H9 (cell line): ENCODE data around the gene PIP4K2A. TPM values are rescaled to one million over a fixed set of nuclear protein-coding genes. Genes with fewer than 3 reads are reported as not detected.

Source experiments
- DNase-seq: peaks from one replicate; pipeline ENCODE4 v3.0.0-alpha.2; 2017
- H2AFZ ChIP-seq: one replicate; pipeline ENCODE4 v1.6.1; 2013; ENCODE audit warnings: mild to moderate bottlenecking, low read length, control low read depth, moderate library complexity
- H2AK5ac ChIP-seq: 2 replicates; pipeline ENCODE4 v1.6.1; 2013; ENCODE audit warnings: low read length, control low read depth, mixed read lengths; ENCODE audit not compliant: insufficient read length
- H2BK120ac ChIP-seq: one replicate; pipeline ENCODE4 v1.6.1; 2013; ENCODE audit warnings: low read depth, mild to moderate bottlenecking, low read length, control low read depth, inconsistent platforms; ENCODE audit not compliant: poor library complexity, severe bottlenecking
- H2BK12ac ChIP-seq: 2 replicates; pipeline ENCODE4 v1.6.1; 2013; ENCODE audit warnings: low read length, control low read depth, mixed read lengths, low read depth; ENCODE audit not compliant: insufficient read length
- H2BK15ac ChIP-seq: 2 replicates; pipeline ENCODE4 v1.6.1; 2013; ENCODE audit warnings: low read depth, low read length, control low read depth
- H2BK20ac ChIP-seq: one replicate; pipeline ENCODE4 v1.6.1; 2013; ENCODE audit warnings: low read depth, mild to moderate bottlenecking, low read length, control low read depth, inconsistent platforms; ENCODE audit not compliant: poor library complexity, severe bottlenecking
- H2BK5ac ChIP-seq: 2 replicates; pipeline ENCODE4 v1.6.1; 2013; ENCODE audit warnings: low read length, control low read depth, mixed read lengths; ENCODE audit not compliant: insufficient read length
- H3K14ac ChIP-seq: 2 replicates; pipeline ENCODE4 v1.6.1; 2013; ENCODE audit warnings: low read length, control low read depth; ENCODE audit not compliant: insufficient read depth
- H3K18ac ChIP-seq: 2 replicates; pipeline ENCODE4 v1.6.1; 2013; ENCODE audit warnings: low read depth, mild to moderate bottlenecking, mixed read lengths, low read length, control low read depth; ENCODE audit not compliant: insufficient read length
- H3K23ac ChIP-seq: 2 replicates; pipeline ENCODE4 v1.6.1; 2013; ENCODE audit warnings: low read length, control low read depth, mixed read lengths, low read depth; ENCODE audit not compliant: insufficient read length
- H3K23me2 ChIP-seq: 2 replicates; pipeline ENCODE4 v1.6.1; 2013; ENCODE audit warnings: low read depth, mild to moderate bottlenecking, mixed read lengths, low read length, control low read depth; ENCODE audit not compliant: insufficient read length, poor library complexity, severe bottlenecking
- H3K27ac ChIP-seq: 2 replicates; pipeline ENCODE4 v1.5.1; 2013; ENCODE audit warnings: low read length, control low read depth, mixed read lengths, low read depth; ENCODE audit not compliant: insufficient read length
- H3K27me3 ChIP-seq: 2 replicates; pipeline ENCODE4 v1.6.1; 2013; ENCODE audit warnings: low read length, control low read depth, inconsistent platforms; ENCODE audit not compliant: insufficient read depth
- H3K4ac ChIP-seq: 2 replicates; pipeline ENCODE4 v1.6.1; 2013; ENCODE audit warnings: low read depth, mild to moderate bottlenecking, control low read depth, inconsistent platforms, low read length, moderate library complexity
- H3K4me1 ChIP-seq: 2 replicates; pipeline ENCODE4 v1.6.1; 2013; ENCODE audit warnings: low read length, control low read depth, inconsistent platforms; ENCODE audit not compliant: insufficient read depth
- H3K4me2 ChIP-seq: 2 replicates; pipeline ENCODE4 v1.6.1; 2013; ENCODE audit warnings: low read length, control low read depth, mixed read lengths; ENCODE audit not compliant: insufficient read length, insufficient read depth
- H3K56ac ChIP-seq: 2 replicates; pipeline ENCODE4 v1.6.1; 2013; ENCODE audit warnings: low read depth, mild to moderate bottlenecking, mixed read lengths, low read length, control low read depth; ENCODE audit not compliant: insufficient read length
- H3K79me1 ChIP-seq: 2 replicates; pipeline ENCODE4 v1.6.1; 2013; ENCODE audit warnings: low read depth, mild to moderate bottlenecking, moderate library complexity, low read length, control low read depth, inconsistent platforms; ENCODE audit not compliant: insufficient read depth, poor library complexity, severe bottlenecking
- H3K79me2 ChIP-seq: 2 replicates; pipeline ENCODE4 v1.6.1; 2013; ENCODE audit warnings: low read length, control low read depth, inconsistent platforms; ENCODE audit not compliant: insufficient read depth
- H3K9ac ChIP-seq: 2 replicates; pipeline ENCODE4 v1.6.1; 2013; ENCODE audit warnings: low read length, control low read depth, mixed read lengths; ENCODE audit not compliant: insufficient read length; ENCODE audit errors: extremely low read depth
- H3K9me3 ChIP-seq: one replicate; pipeline ENCODE4 v1.6.1; 2013; ENCODE audit warnings: low read depth, low read length, inconsistent platforms; ENCODE audit not compliant: control insufficient read depth
- H3T11ph ChIP-seq: one replicate; pipeline ENCODE4 v1.6.1; 2013; ENCODE audit warnings: mild to moderate bottlenecking, low read length, control low read depth, inconsistent platforms
- H4K20me1 ChIP-seq: one replicate; pipeline ENCODE4 v1.6.1; 2013; ENCODE audit not compliant: control insufficient read depth, insufficient read length, insufficient read depth
- H4K5ac ChIP-seq: 2 replicates; pipeline ENCODE4 v1.6.1; 2013; ENCODE audit warnings: low read depth, mild to moderate bottlenecking, mixed read lengths, low read length, control low read depth; ENCODE audit not compliant: insufficient read length
- H4K8ac ChIP-seq: replicated peaks from 2 replicates; pipeline ENCODE4 v1.6.1; 2013; ENCODE audit warnings: low read length, control low read depth, mixed read lengths, low read depth; ENCODE audit not compliant: insufficient read length
- H4K91ac ChIP-seq: 2 replicates; pipeline ENCODE4 v1.6.1; 2013; ENCODE audit warnings: low read depth, mild to moderate bottlenecking, moderate library complexity, mixed read lengths, low read length, control low read depth; ENCODE audit not compliant: insufficient read length
- H3K27ac Mint-ChIP-seq, 3 experiments: 2 replicates in 2 of 3; 3 replicates in 1 of 3; pipeline ENCODE4 v1.8.0; 2020 to 2021; ENCODE audit warnings: mixed read lengths in 3 of 3, mild to moderate bottlenecking in 1 of 3, moderate library complexity in 1 of 3
- H3K27me3 Mint-ChIP-seq: 2 replicates; pipeline ENCODE4 v1.8.0; 2021; ENCODE audit warnings: low read depth, mild to moderate bottlenecking, moderate library complexity, mixed read lengths
- H3K36me3 Mint-ChIP-seq, 3 experiments: 2 replicates in 2 of 3; 3 replicates in 1 of 3; pipeline ENCODE4 v1.8.0; 2020 to 2021; ENCODE audit warnings: low read depth in 3 of 3, mixed read lengths in 3 of 3; ENCODE audit not compliant: insufficient read depth in 1 of 3
- H3K4me1 Mint-ChIP-seq, 2 experiments: 2 replicates each; pipeline ENCODE4 v1.8.0; 2020; ENCODE audit warnings: mixed read lengths in 2 of 2
- H3K4me3 Mint-ChIP-seq, 2 experiments: 2 replicates in 1 of 2; 3 replicates in 1 of 2; pipeline ENCODE4 v1.8.0; 2020 to 2021; ENCODE audit warnings: mild to moderate bottlenecking in 2 of 2, mixed read lengths in 2 of 2, moderate library complexity in 1 of 2
- H3K9me3 Mint-ChIP-seq, 2 experiments: 2 replicates in 1 of 2; 3 replicates in 1 of 2; pipeline ENCODE4 v1.8.0; 2020; ENCODE audit warnings: mild to moderate bottlenecking in 2 of 2, mixed read lengths in 2 of 2, moderate library complexity in 1 of 2
- CTCF ChIP-seq: fragments of 200-600 bp; sonication (generic); conservative IDR thresholded peaks from 3 replicates; pipeline ENCODE4 v1.8.0; 2021; ENCODE audit warnings: antibody characterized with exemption, mild to moderate bottlenecking
- WGBS: extraction: QIAGEN DNeasy Blood & Tissue Kit; methylation state at CpG from one replicate; pipeline ENCODE4 v1.1.7; 2013; ENCODE audit warnings: missing lambda C conversion rate, low lambda C conversion rate, mixed read lengths; ENCODE audit not compliant: insufficient read length; ENCODE audit errors: extremely low coverage; 5-methylcytosine and 5-hydroxymethylcytosine counted together
- total RNA-seq: library from RNA; stranded (reverse); gene quantifications from 2 replicates; pipeline ENCODE4 v1.2.1, GENCODE V29; 2021

PIP4K2A gene
- total RNA-seq, 1 experiment from 2014 or later = 33.6 TPM

GRCh38 chr10:22673785-22674572, 40.4 kb downstream of the PIP4K2A start:
- Histone ChIP-seq H2BK12ac (no peak overlapping the region), H4K91ac (no peak overlapping the region), H3K27me3 (no peaks in the 10 kb centered on the region), H2AK5ac (no peak overlapping the region), H3K14ac (no peak overlapping the region), H3K23ac (no peak overlapping the region), H3K9ac (peak overlapping the region; percentile 33), H2BK120ac (no peak overlapping the region), H3K4ac (no peak overlapping the region), H3K4me1 (peaks cover 13% of the 10 kb centered on the region), H3K79me2 (peaks cover 8% of the 10 kb centered on the region; the same call in 1 of the 2 replicates), H2BK5ac (no peak overlapping the region), H3K56ac (no peak overlapping the region), H4K8ac (no peak overlapping the region), H3K23me2 (no peaks in the 10 kb centered on the region), H3T11ph (no peak overlapping the region), H3K4me2 (no peak overlapping the region), H2AFZ (no peak overlapping the region), H2BK20ac (no peak overlapping the region), H2BK15ac (no peak overlapping the region), H3K18ac (no peak overlapping the region), H4K5ac (no peak overlapping the region), H3K79me1 (no peaks in the 10 kb centered on the region), H3K9me3 (no peaks in the 10 kb centered on the region), H4K20me1 (no peaks in the 10 kb centered on the region), H3K27ac (no peak overlapping the region)
- Mint-ChIP-seq H3K4me3 (no peak overlapping the region), H3K27ac (peak overlapping the region; percentile 4 to 84 (median 42); a peak in 3 of 7 replicates), H3K36me3 (no peaks in the 10 kb centered on the region; a peak in 1 of 7 replicates), H3K9me3 (no peaks in the 10 kb centered on the region; a peak in 1 of 5 replicates), H3K27me3 (no peaks in the 10 kb centered on the region), H3K4me1 (peaks cover 56 to 57% of the 10 kb centered on the region in 2 experiments)
- TF ChIP-seq CTCF = no peak
- DNase-seq = no peak
- WGBS = no CpG with 5 or more reads among the region's 2 CpGs
